ENCODE measurements around the gene TRIM59.

GRCh38 chr3:160486459-160486869 lies 36.9 kb upstream of the TRIM59 start:
- TF ChIP-seq, protein P1, sequence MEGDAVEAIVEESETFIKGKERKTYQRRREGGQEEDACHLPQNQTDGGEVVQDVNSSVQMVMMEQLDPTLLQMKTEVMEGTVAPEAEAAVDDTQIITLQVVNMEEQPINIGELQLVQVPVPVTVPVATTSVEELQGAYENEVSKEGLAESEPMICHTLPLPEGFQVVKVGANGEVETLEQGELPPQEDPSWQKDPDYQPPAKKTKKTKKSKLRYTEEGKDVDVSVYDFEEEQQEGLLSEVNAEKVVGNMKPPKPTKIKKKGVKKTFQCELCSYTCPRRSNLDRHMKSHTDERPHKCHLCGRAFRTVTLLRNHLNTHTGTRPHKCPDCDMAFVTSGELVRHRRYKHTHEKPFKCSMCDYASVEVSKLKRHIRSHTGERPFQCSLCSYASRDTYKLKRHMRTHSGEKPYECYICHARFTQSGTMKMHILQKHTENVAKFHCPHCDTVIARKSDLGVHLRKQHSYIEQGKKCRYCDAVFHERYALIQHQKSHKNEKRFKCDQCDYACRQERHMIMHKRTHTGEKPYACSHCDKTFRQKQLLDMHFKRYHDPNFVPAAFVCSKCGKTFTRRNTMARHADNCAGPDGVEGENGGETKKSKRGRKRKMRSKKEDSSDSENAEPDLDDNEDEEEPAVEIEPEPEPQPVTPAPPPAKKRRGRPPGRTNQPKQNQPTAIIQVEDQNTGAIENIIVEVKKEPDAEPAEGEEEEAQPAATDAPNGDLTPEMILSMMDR (conservative IDR thresholded peaks at IDR 0.05; ENCODE audit: low read length): peak; percentile 73
- TF ChIP-seq EZH2phosphoT487 (IDR thresholded peaks at IDR 0.05; ENCODE audit: borderline replicate concordance): no peak
